Liver (tissue), 3 donors: ENCODE data around the gene ATP4B.

Experiments
- ATF3 ChIP-seq: IDR thresholded peaks from 2 replicates; pipeline ENCODE4 v1.6.1; 2016; ENCODE audit warnings: antibody characterized with exemption
- CTCF ChIP-seq: fragments of 150-350 bp; IDR thresholded peaks from 2 replicates; pipeline ENCODE4 v1.5.1; 2017; ENCODE audit warnings: improper control_type of control experiment, low read depth, low read length; ENCODE audit not compliant: missing input control
- EGR1 ChIP-seq, 2 donors: IDR thresholded peaks; 2 replicates each; pipeline ENCODE4 v1.6.1; 2016 to 2018; ENCODE audit warnings: antibody characterized with exemption in 2 of 2, low read depth in 2 of 2
- GABPA ChIP-seq, 2 donors: IDR thresholded peaks in 1 of 2; conservative IDR thresholded peaks in 1 of 2; 2 replicates each; pipeline ENCODE4 v1.6.1; 2016; ENCODE audit warnings: antibody characterized with exemption in 2 of 2, mild to moderate bottlenecking in 1 of 2, moderate library complexity in 1 of 2
- MAX ChIP-seq: IDR thresholded peaks from 2 replicates; pipeline ENCODE4 v1.6.1; 2016; ENCODE audit warnings: antibody characterized with exemption
- NR2F2 ChIP-seq: IDR thresholded peaks from 2 replicates; pipeline ENCODE4 v1.6.1; 2016; ENCODE audit warnings: antibody characterized with exemption
- RAD21 ChIP-seq, 2 donors: IDR thresholded peaks; 2 replicates each; pipeline ENCODE4 v1.6.1; 2016; ENCODE audit warnings: antibody characterized with exemption in 2 of 2, mild to moderate bottlenecking in 2 of 2
- REST ChIP-seq: IDR thresholded peaks from 2 replicates; pipeline ENCODE4 v1.6.1; 2016; ENCODE audit warnings: antibody characterized with exemption, mild to moderate bottlenecking
- RXRA ChIP-seq, 2 donors: IDR thresholded peaks; 2 replicates each; pipeline ENCODE4 v1.6.1; 2017 to 2018; ENCODE audit warnings: antibody characterized with exemption in 2 of 2, mild to moderate bottlenecking in 1 of 2
- donor health status: healthy.
- donor health status: healthy.

- TF ChIP-seq CTCF, result no peak
- TF ChIP-seq MAX, result no peak
- TF ChIP-seq NR2F2, result no peak
- no peak for TF ChIP-seq RAD21 (IDR thresholded peaks at IDR 0.05)
- TF ChIP-seq REST, result no peak
- TF ChIP-seq RXRA (IDR thresholded peaks at IDR 0.05), result no peak
- TF ChIP-seq GABPA (IDR thresholded peaks at IDR 0.05 in 1 of 2, conservative IDR thresholded peaks at IDR 0.05 in 1 of 2), result no peak
- TF ChIP-seq EGR1 (IDR thresholded peaks at IDR 0.05; ENCODE audit: low read depth in 2 of 2), result no peak
- TF ChIP-seq ATF3, result no peak
Observed at GRCh38 chr13:113646921-113647340, 11.1 kb downstream of the ATP4B start.
